ENCODE data around the gene SLF2. TPM values are rescaled to one million over a fixed set of nuclear protein-coding genes. Genes with fewer than 3 reads are reported as not detected.

SLF2 gene
- total and polyA plus RNA-seq, 2 of the 13 experiments (the other 11 are each of a cell fraction or from before 2014, with no cell fraction given) = 12.2 to 48.1 TPM

GRCh38 chr10:100912605-100913469 is at the start of gene SLF2 (continued):
- TF ChIP-seq ARNTL (CRISPR knock-in tag; IDR thresholded peaks at IDR 0.05) (peak; percentile 94), SRSF1 (optimal IDR thresholded peaks at IDR 0.05; ENCODE audit: low read depth, low read length) (no peak), TCF7 (IDR thresholded peaks at IDR 0.05; ENCODE audit: low read depth) (no peak), CEBPZ (IDR thresholded peaks at IDR 0.05; ENCODE audit: low read length) (no peak), MAFG (CRISPR knock-in tag; IDR thresholded peaks at IDR 0.05) (no peak), ZNF138 (CRISPR knock-in tag; IDR thresholded peaks at IDR 0.05; ENCODE audit: low read depth) (no peak), RBFOX2 (IDR thresholded peaks at IDR 0.05; ENCODE audit: low read depth, low read length) (peak; percentile 98), ZNF839 (CRISPR knock-in tag; IDR thresholded peaks at IDR 0.05; ENCODE audit: borderline replicate concordance) (no peak), ZNF773 (CRISPR knock-in tag; IDR thresholded peaks at IDR 0.05; ENCODE audit: borderline replicate concordance) (peak; percentile 65; the same call in 1 of the 2 replicates), RORA (CRISPR knock-in tag; IDR thresholded peaks at IDR 0.05) (no peak), ZNF431 (CRISPR knock-in tag; IDR thresholded peaks at IDR 0.05; ENCODE audit: borderline replicate concordance, low read depth) (0 out of 2 replicates have a peak, but pooled peaks have one; percentile 23), ZNF616 (CRISPR knock-in tag; IDR thresholded peaks at IDR 0.05; ENCODE audit: low read depth) (0 out of 2 replicates have a peak, but pooled peaks have one; percentile 54), ARID5B (CRISPR knock-in tag; IDR thresholded peaks at IDR 0.05) (peak; percentile 81), SMAD1 (CRISPR knock-in tag; IDR thresholded peaks at IDR 0.05; ENCODE audit: borderline replicate concordance, low read depth) (peak; percentile 55; the same call in 1 of the 2 replicates), ZBTB34 (CRISPR knock-in tag; IDR thresholded peaks at IDR 0.05) (no peak), POLR2AphosphoS2 (IDR thresholded peaks at IDR 0.05; ENCODE audit: low read depth, low read length) (no peak), ZNF33B (CRISPR knock-in tag; IDR thresholded peaks at IDR 0.05) (0 out of 2 replicates have a peak, but pooled peaks have one; percentile 21), CC2D1A (CRISPR knock-in tag; IDR thresholded peaks at IDR 0.05) (no peak), KAT2B (IDR thresholded peaks at IDR 0.05; ENCODE audit: borderline replicate concordance, low read depth, low read length) (no peak), ZSCAN22 (CRISPR knock-in tag; IDR thresholded peaks at IDR 0.05) (no peak), AGO2 (optimal IDR thresholded peaks at IDR 0.05; ENCODE audit: low read depth, low read length) (peak; percentile 97)

All from HepG2 (cell line).